GM21526 (cell line): Measurements from ENCODE around the gene TTC4.
A peak's percentile ranks its signal among the peaks of the same experiment; 100 is the strongest.
"Not testable (repeated sequence)": the region's sequence is repeated elsewhere in the genome, so short reads cannot be mapped to it uniquely, and the experiment has no call there.

Source experiments
- ATAC-seq: cut with Tn5 transposase; IDR thresholded peaks from one replicate; pipeline ENCODE4 v1.9.1; 2021; ENCODE audit warnings: moderate library complexity; ENCODE audit not compliant: unreplicated experiment, low FRiP score

TTC4 gene

DNA sequence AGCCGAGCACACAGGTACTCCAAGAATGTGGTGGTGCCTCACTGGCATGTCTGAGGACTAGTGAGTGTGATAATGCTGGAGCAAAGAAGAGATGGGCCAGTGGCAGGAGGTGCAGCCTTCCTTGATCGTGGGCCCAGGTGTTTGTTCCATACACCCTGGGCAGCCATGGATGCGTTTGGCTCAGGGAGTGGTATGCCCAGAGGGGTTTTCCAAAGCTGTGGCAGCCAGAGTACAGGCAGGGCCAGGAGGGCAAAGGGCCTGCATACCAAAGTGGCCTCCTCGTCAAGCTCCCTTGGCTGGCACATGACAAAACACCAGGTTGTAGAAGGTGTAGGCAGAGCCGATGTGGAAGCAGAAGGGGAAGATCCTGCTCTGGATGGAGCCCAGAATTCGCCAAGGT lies 29.6 kb downstream of the TTC4 start:
- no peak for ATAC-seq

DNA sequence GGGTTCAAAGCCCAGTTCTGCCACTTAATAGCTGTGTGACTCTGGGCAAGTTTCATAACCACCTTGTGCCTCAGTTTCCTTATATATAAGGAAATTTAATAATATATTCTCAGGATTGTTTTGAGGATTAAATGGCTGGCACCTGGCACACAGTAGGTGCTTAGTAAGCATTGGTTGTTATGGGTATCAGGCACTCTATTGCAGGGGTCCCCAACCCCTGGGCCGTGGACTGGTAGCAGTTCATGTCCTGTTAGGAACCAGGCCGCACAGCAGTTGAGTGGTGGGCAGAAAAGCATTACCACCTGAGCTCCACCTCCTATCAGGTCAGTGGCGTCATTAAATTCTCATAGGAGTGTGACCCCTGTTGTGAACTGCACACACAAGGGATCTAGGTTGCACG lies 30.2 kb downstream of the TTC4 start:
- ATAC-seq: no peak

DNA sequence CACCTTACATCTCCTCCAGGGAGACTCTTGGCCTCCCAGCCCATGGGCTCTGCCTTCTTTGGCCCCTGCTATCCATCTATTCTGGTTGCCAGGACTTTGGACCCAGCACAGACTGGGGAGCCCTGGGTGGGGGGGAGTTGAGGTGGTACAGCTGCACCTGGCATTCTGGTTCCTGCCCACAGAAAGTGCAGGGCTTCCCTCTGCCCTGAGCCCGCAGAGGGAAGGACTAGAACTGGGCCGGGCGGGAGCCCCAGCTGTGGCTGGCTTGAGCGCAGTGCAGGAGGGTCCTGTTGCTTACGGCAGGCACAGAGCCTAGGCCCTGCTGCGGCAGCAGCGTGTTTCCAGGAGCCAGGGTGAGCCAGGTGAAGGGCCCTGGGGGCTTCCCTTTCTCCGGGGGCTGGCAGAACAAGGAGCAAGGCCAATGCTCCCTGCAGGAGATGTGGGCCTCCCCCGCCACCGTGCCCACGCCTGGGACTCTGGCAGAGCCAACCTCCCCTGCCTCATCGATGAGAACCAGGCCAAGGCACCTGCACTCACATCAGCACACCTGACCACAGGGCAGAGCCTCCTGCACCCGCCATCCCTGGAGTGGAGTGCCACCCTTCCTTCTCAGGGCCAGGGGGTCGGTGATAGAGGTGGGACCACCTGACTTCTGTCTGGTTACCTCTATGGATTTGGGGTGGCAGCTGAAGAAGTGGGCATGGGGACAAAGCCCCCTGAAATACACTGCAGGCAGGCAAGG lies 32.6 kb downstream of the TTC4 start:
- ATAC-seq: no peak

DNA sequence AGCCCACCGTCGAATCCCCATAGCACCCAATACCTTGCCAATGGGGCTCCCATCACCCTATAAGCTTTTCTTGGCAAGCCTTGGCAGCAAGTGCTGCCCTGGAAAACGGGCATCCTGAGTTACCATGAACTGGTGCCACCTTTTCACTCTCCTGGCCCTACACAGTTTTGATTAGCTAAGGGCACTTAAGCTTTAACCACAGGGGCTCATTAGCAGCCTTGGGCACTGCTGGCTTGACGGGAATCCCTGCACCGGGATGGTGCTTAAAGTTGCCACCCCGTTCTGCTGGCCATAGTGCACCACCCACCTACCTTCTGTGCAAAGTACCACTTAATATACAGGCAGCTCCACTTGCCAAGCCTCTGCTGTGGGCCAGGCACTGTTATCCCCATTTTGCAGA lies 34.9 kb downstream of the TTC4 start:
- no peak for ATAC-seq

DNA sequence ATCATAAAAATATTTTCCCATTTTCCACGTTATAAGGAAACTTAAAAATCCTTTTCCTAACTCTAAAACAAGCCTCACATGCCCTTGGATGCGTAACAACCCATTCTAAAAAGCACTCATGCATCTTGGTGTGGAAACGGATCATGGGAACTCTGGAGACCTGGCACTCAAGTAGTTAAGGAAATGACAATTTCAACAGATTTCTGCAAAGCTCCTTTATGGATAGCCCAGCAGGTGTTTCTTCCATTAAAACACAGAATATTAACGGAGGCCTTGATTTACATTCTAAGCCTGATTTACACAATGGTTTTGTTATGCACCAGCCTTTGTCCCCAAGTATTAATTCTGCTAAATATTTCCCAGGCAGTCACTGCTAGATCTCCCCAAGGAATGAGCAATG lies 35.8 kb downstream of the TTC4 start:
- no peak for ATAC-seq

DNA sequence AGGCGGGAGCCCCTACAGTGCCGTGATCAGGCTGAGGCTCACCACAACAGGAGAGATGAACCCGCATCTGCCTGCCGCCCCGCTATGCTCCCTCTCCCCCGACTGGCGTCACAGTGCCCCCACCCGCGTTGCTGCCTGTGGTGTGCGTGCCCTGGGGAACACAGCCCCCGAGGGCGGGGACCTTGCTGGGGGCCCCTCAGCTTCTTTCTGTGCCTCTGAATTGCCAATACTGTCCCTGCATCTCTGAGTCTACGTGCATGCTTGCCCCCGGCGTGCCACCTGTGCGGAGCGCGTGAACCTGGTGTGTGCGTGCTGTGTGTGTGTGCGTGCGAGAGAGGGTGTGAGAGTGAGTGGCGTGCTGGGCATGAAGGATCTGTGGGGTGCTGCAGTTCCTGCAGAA lies 38.4 kb downstream of the TTC4 start:
- no peak for ATAC-seq

DNA sequence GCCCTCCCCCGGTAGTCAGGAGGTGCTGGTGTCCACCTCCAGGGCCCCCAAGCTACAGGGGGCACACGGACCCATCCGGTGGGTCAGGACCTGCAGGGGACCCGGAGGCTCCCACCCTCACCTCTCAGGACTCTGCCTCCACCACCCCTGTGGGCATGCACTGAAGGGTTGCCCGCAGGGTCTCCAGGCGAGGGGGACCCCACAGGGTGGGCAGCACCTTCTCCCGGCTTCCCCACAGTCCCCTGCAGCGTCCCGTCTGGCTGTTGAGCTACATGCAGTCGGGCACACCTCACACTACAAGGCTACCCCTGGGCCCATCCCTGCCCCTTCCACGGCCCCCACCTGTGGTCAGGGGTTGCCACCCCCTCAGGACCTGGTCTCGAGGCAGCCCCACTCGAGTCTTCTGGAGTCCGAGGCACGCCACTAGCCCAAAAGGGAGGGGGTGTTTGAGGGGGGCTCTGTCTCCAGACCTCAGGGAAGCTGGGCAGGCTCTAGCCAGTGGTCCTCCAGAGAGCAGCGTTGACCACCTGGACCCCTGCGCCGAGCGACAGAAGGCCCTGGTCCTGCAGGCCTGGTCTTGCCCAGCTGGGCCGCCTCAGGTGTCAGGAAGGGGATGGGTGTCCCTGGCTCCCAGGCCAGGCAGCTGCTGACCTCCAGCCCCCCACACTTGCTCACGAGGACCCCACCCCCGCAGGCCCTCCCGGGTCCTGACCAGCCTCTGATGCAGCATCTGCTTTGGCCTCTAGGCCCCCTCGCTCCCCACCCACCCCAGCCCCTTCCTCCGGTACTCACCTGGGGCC lies 39.0 kb downstream of the TTC4 start:
- no peak for ATAC-seq

DNA sequence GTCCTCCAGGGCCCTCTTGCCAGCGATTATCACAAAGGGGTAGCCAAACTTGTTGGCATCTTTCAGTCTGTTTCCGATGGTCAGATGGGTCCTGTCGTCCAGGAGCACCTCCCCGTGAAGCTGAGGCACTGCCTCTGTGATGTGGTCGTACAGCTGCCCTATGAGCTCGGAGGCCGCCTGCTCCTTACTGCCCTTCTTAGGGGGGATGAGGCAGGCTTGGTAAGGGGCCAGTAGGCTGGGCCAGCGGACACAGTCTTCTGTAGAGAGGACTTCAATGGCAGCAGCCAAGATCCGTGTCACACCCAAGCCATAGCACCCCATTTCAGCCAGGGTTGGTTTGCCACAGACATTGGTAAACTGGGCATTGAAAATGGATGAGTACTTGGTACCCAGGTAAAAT lies 42.2 kb downstream of the TTC4 start:
- no peak for ATAC-seq

DNA sequence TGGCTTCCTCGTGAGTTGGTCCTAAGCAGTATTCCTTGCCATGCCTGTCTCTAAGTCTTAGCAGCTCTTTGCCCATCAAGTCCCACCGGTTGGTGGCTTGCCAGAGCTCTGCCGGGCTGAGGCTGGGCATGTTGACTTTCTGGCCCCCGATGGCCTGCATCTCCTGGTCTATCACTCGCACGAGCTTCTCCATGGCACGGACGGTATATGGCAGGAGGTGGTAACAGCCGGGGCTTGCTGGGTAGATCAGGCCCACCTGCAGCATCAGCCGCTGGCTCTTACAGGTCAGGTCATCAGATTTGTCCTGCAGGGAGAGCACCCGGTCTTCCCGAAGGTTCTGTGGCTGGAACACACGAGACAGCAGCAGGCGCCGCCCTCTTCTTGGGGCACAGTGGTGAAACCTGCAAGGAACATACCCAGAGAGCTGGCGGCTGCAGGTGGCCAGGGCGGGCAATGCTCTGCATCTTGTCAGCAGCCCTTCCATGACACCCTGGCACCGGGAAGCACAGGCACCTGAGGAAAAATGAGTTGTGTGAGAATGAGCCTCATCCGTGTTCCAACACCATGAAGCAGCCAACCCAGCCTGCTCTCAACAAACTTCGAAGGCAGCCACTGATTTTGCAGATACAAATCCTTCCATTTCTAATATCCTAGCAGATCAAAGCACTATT lies 43.2 kb downstream of the TTC4 start:
- ATAC-seq: no peak

DNA sequence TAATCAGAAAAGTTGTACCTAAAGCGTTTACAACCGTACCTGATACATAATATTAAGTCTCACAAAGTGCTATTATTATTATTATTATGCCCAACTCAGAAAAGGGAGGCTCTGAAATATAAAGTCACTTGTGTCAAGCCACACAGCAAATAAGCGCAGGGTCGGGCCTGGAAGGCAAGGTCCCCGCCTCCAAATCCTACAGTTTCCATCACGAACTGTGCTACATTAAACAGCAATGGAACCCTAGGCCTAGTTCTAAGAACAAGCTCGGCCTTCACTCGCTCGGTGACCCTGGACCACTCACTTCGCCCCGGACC lies 48.1 kb downstream of the TTC4 start:
- no peak for ATAC-seq

DNA sequence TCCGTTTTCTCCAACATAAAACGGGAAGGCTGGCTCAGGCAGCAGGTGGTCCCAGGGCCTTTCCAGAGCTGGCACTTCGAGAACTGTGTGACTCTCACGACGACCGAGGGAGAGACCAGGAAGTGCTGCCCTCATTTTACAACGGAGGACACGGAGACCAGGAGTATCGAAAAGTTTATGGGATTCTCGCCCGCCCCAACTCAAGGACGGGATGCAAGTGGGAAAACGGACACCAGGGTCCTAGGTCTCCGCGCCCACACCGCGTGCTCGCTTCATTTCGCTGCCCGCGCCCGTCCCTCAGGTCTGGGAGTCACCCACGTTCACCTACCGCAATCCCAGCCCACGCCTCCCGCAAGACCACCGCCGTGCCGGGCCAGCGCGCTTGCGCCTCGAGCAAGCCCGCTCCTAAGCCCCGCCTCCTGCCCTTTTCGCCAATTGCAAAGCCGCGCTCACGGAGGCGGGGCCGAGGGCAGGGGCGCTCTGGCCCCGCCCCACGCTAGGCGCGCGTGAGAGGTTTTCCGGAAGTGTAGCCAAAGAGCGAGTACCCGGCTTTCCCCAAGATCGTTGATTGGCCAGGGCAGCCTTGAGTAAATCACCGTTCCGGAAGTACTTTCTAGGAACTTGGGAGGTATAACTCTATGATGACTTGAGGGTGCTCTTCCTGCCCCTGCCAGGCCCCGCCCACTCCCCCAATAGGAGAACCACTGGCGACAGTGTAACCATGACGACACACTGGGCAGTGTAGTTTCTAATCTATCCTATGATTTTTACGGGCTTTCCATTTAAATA lies 48.7 kb downstream of the TTC4 start, which contains the start of gene PARS2:
Gene PARS2, minus strand, starts transcription at position 391 of the 789 bp plus-strand sequence. CDS start 5,362 bp downstream, outside the sequence.
- peak; percentile 87 for ATAC-seq

DNA sequence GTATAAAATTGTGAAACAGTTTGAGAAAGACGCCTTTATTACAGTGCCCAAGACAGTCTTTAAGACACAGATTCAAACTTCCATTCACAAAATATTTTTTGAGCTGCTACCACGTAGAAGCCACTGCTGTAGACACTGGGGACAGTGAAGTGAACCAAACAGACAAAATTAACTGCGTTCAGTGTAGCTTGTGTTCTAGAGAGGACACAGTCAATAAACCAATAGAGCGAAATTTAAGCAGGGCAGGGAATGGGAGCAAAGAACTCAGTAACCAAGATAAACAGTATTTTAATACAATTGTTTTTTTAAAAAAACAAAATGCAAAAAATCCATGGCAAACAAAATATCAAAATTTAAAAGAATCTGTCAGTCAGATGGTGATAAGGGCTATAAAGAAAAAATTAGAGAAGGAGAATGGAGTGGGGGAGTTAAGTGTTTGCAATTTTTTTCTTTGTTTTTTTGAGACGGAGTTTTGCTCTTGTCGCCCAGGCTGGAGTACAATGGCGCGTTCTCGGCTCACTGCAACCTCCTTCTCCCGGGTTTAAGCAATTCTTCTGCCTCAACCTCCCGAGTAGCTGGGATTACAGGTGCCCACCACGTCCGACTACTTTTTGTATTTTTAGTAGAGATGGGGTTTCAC lies 49.4 kb downstream of the TTC4 start:
- ATAC-seq: peak; percentile 16

DNA sequence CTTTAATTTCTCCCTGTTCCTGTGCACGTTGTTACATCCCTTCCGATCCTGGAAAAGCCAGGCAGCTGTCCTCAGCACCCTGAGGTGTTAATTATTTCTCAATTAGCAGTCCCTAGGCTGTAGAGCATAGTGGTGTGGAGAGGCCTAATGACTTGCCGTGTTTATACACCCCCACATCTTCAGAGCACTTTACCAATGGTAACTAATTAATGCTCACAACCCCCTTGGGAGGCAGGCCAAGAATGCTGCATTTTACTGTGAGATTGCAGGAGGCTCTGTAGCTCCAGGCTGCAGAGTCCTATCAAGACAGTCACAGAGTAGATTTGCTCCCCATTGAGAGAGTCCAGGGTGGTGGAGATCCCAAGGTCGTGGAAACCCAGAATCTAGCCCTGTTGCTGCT lies 51.1 kb downstream of the TTC4 start:
- ATAC-seq: no peak

DNA sequence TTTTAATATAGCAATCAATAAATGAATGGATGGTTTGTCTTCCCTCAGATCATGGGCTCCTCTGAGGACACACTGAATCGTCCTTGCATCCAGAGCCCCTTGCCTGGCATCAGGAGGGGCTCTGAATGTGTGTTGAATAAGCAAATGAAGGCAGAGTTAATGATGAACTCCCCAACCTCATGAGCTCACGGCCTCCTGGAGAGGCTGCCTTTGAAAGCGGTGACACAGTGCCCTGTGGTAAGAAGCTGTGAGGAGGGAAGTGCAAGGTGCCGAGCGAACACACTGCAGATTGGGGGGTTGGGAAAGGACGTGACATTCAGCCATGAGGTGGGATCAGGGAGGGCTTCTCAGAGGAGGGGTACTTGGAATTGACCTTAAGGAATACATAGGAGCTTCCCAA lies 51.9 kb downstream of the TTC4 start:
- ATAC-seq: no peak

DNA sequence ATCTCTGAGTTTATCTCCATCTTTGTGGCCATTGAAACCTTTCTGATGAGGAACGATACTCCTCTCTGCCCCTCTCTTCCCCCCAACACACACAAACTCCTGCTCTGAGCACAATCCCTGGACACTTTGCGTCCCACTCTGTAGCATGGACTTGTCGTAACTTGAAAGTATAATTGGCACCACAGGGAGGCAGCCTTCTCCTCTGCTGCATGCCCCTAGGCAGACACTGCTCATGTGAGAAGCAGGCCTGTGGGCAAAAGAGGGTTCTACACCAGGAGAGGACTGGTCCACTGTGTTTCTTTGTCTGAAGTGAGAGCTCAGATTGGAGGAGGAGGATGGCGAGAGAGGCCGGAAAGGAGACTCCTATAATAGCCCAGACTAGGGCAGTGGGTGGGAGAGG lies 52.4 kb downstream of the TTC4 start:
- ATAC-seq: no peak

DNA sequence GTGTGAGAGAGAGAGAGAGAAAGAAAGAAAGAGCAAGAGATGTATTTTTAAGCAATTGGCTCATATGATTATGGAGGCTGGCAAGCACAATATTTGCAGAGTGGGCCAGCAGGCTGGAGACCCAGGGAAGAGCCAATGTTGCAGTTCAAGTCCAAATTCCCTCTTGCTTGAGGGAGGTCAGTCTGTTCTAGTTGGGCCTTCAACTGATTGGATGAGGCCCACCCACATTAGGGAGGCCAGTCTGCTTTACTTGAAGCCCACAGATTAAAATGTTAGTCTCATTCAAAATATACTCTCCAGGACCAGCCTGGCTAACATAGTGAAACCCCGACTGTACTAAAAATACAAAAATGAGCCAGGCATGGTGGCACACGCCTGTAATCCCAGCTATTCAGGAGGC lies 57.3 kb downstream of the TTC4 start:
- no peak for ATAC-seq

DNA sequence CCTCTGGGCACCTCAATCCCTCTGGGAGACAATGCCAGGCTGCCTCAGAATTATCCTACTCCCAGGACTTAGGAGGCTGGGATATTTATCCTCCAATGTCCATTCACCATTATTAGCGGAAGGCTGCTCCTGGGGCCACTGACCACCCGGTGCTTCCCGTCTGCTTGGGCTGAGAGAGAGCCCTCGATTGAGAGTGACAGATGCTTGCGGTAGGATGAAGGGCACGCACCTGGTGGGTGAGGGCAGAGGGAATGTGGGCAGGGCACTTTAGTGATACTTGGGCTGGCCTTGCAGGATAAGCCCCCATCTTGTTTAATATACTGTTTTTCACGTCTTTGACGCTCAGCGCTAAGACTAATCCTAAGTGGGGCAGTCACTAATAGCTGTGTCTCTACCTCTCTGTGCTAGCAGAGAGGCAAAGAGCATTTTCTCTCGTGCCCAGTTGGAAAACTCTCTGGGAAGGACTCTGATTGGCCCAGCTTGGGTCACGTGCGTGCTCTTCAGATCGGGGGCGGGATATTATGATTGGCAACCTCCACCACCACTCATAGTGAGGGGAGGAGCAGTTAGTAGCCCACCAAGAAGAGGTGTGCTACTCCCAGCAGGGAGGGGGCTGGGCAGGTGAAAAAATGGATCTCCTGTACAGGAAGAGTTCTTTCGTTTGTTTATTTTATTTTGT lies 59.3 kb downstream of the TTC4 start:
- ATAC-seq: no peak

DNA sequence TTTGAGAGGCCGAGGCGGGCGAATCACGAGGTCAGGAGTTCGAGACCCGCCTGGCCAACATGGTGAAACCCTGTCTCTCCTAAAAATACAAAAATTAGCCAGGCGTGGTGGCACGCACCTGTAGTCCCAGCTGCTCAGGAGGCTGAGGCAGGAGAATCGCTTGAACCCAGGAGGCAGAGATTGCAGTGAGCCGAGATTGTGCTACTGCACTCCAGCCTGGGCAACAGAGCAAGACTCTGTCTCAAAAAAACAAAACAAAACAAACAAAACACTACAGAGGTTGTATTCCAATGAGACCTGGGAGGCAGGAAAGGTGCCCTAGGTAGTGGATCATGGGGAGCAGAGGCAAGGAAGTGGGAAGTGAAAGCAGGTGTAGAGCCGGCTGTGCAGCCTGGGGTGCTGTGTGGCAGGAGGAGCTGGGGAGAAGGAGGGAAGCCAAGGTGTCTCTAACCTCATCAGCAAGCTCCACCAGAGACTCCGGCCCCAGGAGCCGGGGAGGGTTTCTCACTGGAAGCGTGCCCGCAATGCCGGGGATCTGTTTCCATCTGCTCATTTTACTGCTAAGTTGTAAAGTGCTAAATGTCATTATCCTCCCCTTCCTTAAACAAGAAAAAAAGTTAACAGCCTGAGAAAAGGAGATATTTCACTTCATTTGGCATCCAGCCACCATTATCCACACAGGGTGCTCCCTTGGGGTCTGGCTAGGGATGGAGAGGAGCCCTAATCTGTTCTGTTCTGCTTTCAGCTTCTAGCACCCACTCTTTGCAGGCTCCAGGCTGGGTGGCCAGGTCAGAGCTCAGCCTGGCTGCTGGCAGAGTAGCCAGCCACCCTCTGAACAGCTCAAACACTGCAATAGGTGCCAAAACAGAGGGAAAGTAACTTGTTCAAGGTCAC lies 60.4 kb downstream of the TTC4 start:
- ATAC-seq: not testable (repeated sequence)

DNA sequence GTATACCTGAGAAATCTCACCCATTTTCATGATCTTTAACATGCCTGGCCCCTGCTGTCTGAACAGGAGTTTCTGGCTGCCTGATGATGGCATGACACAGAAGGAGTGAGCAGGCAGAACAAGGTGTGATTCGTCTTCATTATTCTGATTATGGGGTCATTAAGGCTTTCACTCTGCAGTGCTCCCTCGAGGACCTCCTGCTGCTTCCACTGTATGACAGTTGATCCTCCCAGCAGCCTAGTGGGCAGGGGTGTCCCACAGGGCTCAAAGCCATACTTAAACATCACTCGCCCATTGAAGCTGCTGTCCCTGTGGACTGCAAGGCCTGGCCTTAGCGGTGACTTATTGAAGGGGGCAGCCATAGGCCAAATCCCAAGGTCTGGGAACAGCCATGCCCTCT lies 61.4 kb downstream of the TTC4 start:
- ATAC-seq: no peak
